ENCODE data around the gene INTS14. TPM values are rescaled to one million over a fixed set of nuclear protein-coding genes. Genes with fewer than 3 reads are reported as not detected.

INTS14 gene
- total RNA-seq, 6 experiments from 2014 or later, result 27.8 to 35.0 (median 31.0) TPM

- Mint-ChIP-seq H3K4me3 (peak overlapping the region; percentile 22), H3K27me3 (ENCODE audit: insufficient read depth) (no peaks in the 10 kb centered on the region), H3K4me1 (ENCODE audit: low read depth) (peaks cover 46% of the 10 kb centered on the region), H3K27ac (peak overlapping the region; percentile 75), H3K9me3 (no peaks in the 10 kb centered on the region), H3K36me3 (ENCODE audit: low read depth) (peaks cover 23% of the 10 kb centered on the region)
- TF ChIP-seq CTCF (IDR thresholded peaks at IDR 0.05), result no peak
- peak; percentile 43 for DNase-seq
Observed at GRCh38 chr15:65653341-65653740, 42.4 kb upstream of the INTS14 start.

DNA sequence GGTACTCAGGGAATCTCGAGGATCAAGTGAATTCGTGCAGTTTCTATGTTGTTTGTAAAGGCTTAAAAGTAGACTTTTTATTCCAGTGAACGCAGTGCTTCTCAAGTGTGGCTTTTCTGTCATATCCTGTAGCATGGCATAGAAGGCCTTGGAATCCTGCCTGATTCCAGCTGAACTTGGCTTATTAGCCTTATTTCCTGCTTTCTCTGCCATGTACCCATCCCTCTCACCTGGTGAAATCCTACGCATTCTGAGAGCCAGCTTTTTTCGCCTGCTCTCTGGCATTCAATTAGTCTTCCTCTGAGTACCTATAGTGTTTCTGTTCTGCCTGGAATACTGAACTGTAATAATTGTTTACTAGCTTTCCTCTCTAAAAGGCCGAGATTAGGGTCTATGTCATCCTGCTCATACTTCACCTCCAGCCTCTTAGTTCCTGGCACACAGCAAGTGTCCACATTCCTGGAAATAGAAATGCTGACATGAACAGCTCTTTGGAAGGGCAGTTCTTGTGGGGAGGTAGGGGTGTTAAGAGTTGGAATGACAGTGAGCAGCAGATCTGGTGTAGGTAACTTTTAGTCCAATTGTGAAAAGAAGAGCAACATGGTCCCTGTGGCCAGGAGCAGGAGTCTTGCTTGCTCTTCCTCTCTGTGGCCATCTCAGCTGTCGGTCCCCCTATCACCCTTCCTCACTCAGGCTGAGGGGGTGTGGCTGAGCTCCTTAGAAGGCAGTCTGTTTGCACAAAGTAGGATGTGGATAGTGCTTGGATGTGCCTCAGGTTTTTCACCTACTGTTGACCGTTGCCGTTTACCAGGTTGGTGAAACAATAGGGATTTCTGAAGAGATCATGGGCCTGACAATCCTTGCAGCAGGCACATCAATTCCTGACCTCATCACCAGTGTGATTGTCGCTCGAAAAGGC is 41.2 kb upstream of the INTS14 start:
- Mint-ChIP-seq H3K36me3 (ENCODE audit: low read depth) (peaks cover 23% of the 10 kb centered on the region), H3K4me1 (ENCODE audit: low read depth) (peaks cover 52% of the 10 kb centered on the region), H3K9me3 (no peaks in the 10 kb centered on the region), H3K27ac (no peak overlapping the region), H3K27me3 (ENCODE audit: insufficient read depth) (no peaks in the 10 kb centered on the region), H3K4me3 (no peak overlapping the region)
- no peak for TF ChIP-seq CTCF (IDR thresholded peaks at IDR 0.05)
- DNase-seq, result no peak

DNA sequence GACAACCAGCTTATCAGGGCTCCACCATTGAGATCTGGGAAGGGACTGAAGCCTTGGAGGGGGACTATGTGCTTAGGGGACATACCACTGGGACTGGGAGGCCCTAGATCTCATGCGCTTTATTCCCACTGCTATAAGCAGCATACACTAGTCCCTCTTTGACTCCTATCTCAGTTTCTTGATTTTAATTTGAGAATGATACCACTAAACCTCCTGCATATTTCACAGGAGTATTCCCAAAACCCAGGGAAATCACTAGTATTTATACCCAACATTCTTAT is 40.1 kb upstream of the INTS14 start:
- TF ChIP-seq CTCF (IDR thresholded peaks at IDR 0.05), result no peak
- H3K9me3 Mint-ChIP-seq, result no peaks in the 10 kb centered on the region

GRCh38 chr15:65650312-65651041 is 39.5 kb upstream of the INTS14 start:
- TF ChIP-seq CTCF (IDR thresholded peaks at IDR 0.05), result no peak
- no peak overlapping the region for H3K4me3 Mint-ChIP-seq

More for the DNA sequence above, 40.1 kb upstream of the INTS14 start:
- Mint-ChIP-seq H3K27ac (no peak overlapping the region), H3K4me3 (no peak overlapping the region), H3K4me1 (ENCODE audit: low read depth) (peaks cover 57% of the 10 kb centered on the region), H3K36me3 (ENCODE audit: low read depth) (peaks cover 19% of the 10 kb centered on the region), H3K27me3 (ENCODE audit: insufficient read depth) (no peaks in the 10 kb centered on the region; the same call in 1 of the 2 replicates)
- DNase-seq, result no peak

GRCh38 chr15:65646486-65646885 is 35.6 kb upstream of the INTS14 start:
- peaks cover 7% of the 10 kb centered on the region; the same call in 1 of the 2 replicates for H3K36me3 Mint-ChIP-seq (ENCODE audit: low read depth)
- no peak overlapping the region for H3K4me3 Mint-ChIP-seq
- H3K4me1 Mint-ChIP-seq (ENCODE audit: low read depth), result peaks cover 32% of the 10 kb centered on the region
- H3K27ac Mint-ChIP-seq, result peak overlapping the region; percentile 14; the same call in 1 of the 2 replicates
- H3K27me3 Mint-ChIP-seq (ENCODE audit: insufficient read depth), result peaks cover 2% of the 10 kb centered on the region
- peak; percentile 35 for DNase-seq
- no peak for TF ChIP-seq CTCF (IDR thresholded peaks at IDR 0.05)
- H3K9me3 Mint-ChIP-seq, result no peaks in the 10 kb centered on the region

More at GRCh38 chr15:65650312-65651041, 39.5 kb upstream of the INTS14 start:
- H3K9me3 Mint-ChIP-seq, result no peaks in the 10 kb centered on the region
- H3K36me3 Mint-ChIP-seq (ENCODE audit: low read depth), result peaks cover 18% of the 10 kb centered on the region
- H3K27me3 Mint-ChIP-seq (ENCODE audit: insufficient read depth), result no peaks in the 10 kb centered on the region; the same call in 1 of the 2 replicates
- H3K4me1 Mint-ChIP-seq (ENCODE audit: low read depth), result peaks cover 52% of the 10 kb centered on the region
- no peak overlapping the region for H3K27ac Mint-ChIP-seq
- no peak for DNase-seq
